ENCODE data around the gene DOCK7. TPM values are rescaled to one million over a fixed set of nuclear protein-coding genes. Genes with fewer than 3 reads are reported as not detected.

DOCK7 gene
- total and polyA plus RNA-seq, 2 of the 13 experiments (the other 11 are each of a cell fraction or from before 2014, with no cell fraction given): 45.7 to 67.2 TPM

GRCh38 chr1:62573675-62574074 lies 114.5 kb downstream of the DOCK7 start:
- no peaks in the 10 kb centered on the region for H3K79me2 ChIP-seq (ENCODE audit: insufficient read depth, low read length)
- no peak for FAIRE-seq
- H4K20me1 ChIP-seq (ENCODE audit: insufficient read depth, low read length): no peaks in the 10 kb centered on the region
- peaks cover 5 to 18% of the 10 kb centered on the region in 2 experiments; a peak in 4 of 5 replicates for H3K36me3 ChIP-seq (replicated peaks in 1 of 2; ENCODE audit: control insufficient read depth in 1 of 2, insufficient read depth in 2 of 2, low read length in 2 of 2)
- 46% methylated on average over 2 of the region's 2 CpGs for whole genome bisulfite sequencing (ENCODE audit: low lambda C conversion rate)
- DNase-seq (ENCODE audit: low spot score): peak; percentile 6
- POLR2A ChIA-PET: no interaction called here
- TF ChIP-seq FOSL2 (CRISPR knock-in tag; IDR thresholded peaks at IDR 0.05) (peak; percentile 64), ZNF614 (CRISPR knock-in tag; IDR thresholded peaks at IDR 0.05; ENCODE audit: borderline replicate concordance) (no peak), RERE (CRISPR knock-in tag; IDR thresholded peaks at IDR 0.05; ENCODE audit: low read depth) (no peak), RARA (CRISPR knock-in tag; IDR thresholded peaks at IDR 0.05) (peak; percentile 63), STAT6 (CRISPR knock-in tag; IDR thresholded peaks at IDR 0.05; ENCODE audit: borderline replicate concordance) (no peak), CEBPB (IDR thresholded peaks at IDR 0.05; ENCODE audit: borderline replicate concordance, low read depth, low read length) (peak; percentile 21; the same call in 1 of the 2 replicates)
- in situ Hi-C loops (cut with HindIII; ENCODE audit: extremely low pct_ligation_motif_present, low pct_unique_long_range_greater_than_20kb): no loop called here
- no peak overlapping the region for H3K27ac ChIP-seq (ENCODE audit: extremely low read length, insufficient read depth, low read length)
- BruUV-seq (replicated peaks): no TSS peak
- H3K4me2 ChIP-seq (ENCODE audit: low read depth, low read length): no peak overlapping the region
- H3K9me3 ChIP-seq (ENCODE audit: low read length): no peaks in the 10 kb centered on the region
- no peak for ATAC-seq
- CTCF ChIA-PET (ENCODE audit: low intra/inter-chr PET ratio, low total read pairs): no interaction called here
- no peaks in the 10 kb centered on the region for H3K27me3 ChIP-seq (ENCODE audit: control insufficient read depth in 1 of 2, insufficient read depth in 2 of 2, low read length in 2 of 2)
- H2AFZ ChIP-seq (ENCODE audit: low read length): no peak overlapping the region
- H3K4me1 ChIP-seq (ENCODE audit: insufficient read depth, low read length): 0 out of 2 replicates have a peak, but pooled peaks cover 6% of the 10 kb centered on the region
- intact Hi-C loops (cut with micrococcal nuclease; ENCODE audit: unreplicated experiment): no loop called here
- no peak overlapping the region for H3K9ac ChIP-seq (ENCODE audit: insufficient read depth, low read depth, low read length)
- H3K4me3 ChIP-seq (replicated peaks in 1 of 3; ENCODE audit: insufficient read depth in 1 of 3, low read depth in 2 of 3, low read length in 3 of 3): no peak overlapping the region

Data from HepG2 (cell line).